ENCODE results near the gene AMFR. TPM values are rescaled to one million over a fixed set of nuclear protein-coding genes. Genes with fewer than 3 reads are reported as not detected.

AMFR gene
- total and polyA plus RNA-seq, 2 of the 13 experiments (the other 11 are each of a cell fraction or from before 2014, with no cell fraction given) = 52.9 to 108 TPM

GRCh38 chr16:56332464-56333079 lies 92.8 kb downstream of the AMFR start (continued):
- TF ChIP-seq IKZF5 (CRISPR knock-in tag; IDR thresholded peaks at IDR 0.05) = peak; percentile 30; the same call in 1 of the 2 replicates
- TF ChIP-seq ZNF275 (CRISPR knock-in tag; IDR thresholded peaks at IDR 0.05; ENCODE audit: borderline replicate concordance) = no peak
- TF ChIP-seq HOXA9 (CRISPR knock-in tag; IDR thresholded peaks at IDR 0.05; ENCODE audit: borderline replicate concordance) = no peak
- TF ChIP-seq NCOR1 (IDR thresholded peaks at IDR 0.05; ENCODE audit: borderline replicate concordance, low read length) = no peak
- no peak for TF ChIP-seq ZNF234 (CRISPR knock-in tag; conservative IDR thresholded peaks at IDR 0.05)
- TF ChIP-seq SIN3B (IDR thresholded peaks at IDR 0.05; ENCODE audit: low read length) = no peak
- TF ChIP-seq NCOA5 (CRISPR knock-in tag; IDR thresholded peaks at IDR 0.05) = no peak
- TF ChIP-seq ZBTB26 (CRISPR knock-in tag; IDR thresholded peaks at IDR 0.05; ENCODE audit: borderline replicate concordance) = peak; percentile 37; the same call in 1 of the 2 replicates
- TF ChIP-seq, protein P1, sequence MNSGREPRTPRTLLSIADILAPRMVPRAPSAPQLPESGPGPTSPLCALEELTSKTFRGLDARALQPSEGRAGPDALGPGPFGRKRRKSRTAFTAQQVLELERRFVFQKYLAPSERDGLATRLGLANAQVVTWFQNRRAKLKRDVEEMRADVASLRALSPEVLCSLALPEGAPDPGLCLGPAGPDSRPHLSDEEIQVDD (CRISPR knock-in tag; IDR thresholded peaks at IDR 0.05; ENCODE audit: borderline replicate concordance) = no peak; the same call in 1 of the 2 replicates
- TF ChIP-seq, protein P2, sequence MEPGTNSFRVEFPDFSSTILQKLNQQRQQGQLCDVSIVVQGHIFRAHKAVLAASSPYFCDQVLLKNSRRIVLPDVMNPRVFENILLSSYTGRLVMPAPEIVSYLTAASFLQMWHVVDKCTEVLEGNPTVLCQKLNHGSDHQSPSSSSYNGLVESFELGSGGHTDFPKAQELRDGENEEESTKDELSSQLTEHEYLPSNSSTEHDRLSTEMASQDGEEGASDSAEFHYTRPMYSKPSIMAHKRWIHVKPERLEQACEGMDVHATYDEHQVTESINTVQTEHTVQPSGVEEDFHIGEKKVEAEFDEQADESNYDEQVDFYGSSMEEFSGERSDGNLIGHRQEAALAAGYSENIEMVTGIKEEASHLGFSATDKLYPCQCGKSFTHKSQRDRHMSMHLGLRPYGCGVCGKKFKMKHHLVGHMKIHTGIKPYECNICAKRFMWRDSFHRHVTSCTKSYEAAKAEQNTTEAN (CRISPR knock-in tag; conservative IDR thresholded peaks at IDR 0.05) = no peak
- TF ChIP-seq ZNF136 (CRISPR knock-in tag; IDR thresholded peaks at IDR 0.05; ENCODE audit: low read depth) = 0 out of 2 replicates have a peak, but pooled peaks have one; percentile 51
- no peak for TF ChIP-seq ZNF430 (CRISPR knock-in tag; IDR thresholded peaks at IDR 0.05)
- TF ChIP-seq TCF7 (IDR thresholded peaks at IDR 0.05; ENCODE audit: low read depth) = no peak
- TF ChIP-seq BCL3 (CRISPR knock-in tag; IDR thresholded peaks at IDR 0.05) = no peak
- TF ChIP-seq KLF13 (CRISPR knock-in tag; IDR thresholded peaks at IDR 0.05) = 0 out of 2 replicates have a peak, but pooled peaks have one; percentile 69
- TF ChIP-seq MEIS2 (CRISPR knock-in tag; IDR thresholded peaks at IDR 0.05) = no peak
- TF ChIP-seq ESRRA (CRISPR knock-in tag; IDR thresholded peaks at IDR 0.05; ENCODE audit: low read depth) = 0 out of 2 replicates have a peak, but pooled peaks have one; percentile 32
- TF ChIP-seq NPAS2 (CRISPR knock-in tag; IDR thresholded peaks at IDR 0.05; ENCODE audit: borderline replicate concordance) = no peak
- no peak for TF ChIP-seq ZNF281 (CRISPR knock-in tag; IDR thresholded peaks at IDR 0.05; ENCODE audit: borderline replicate concordance)
- TF ChIP-seq SMAD9 (CRISPR knock-in tag; IDR thresholded peaks at IDR 0.05) = no peak
